Pancreas (tissue), 10 donors: ENCODE data around the gene STX11. TPM values are rescaled to one million over a fixed set of nuclear protein-coding genes. Genes with fewer than 3 reads are reported as not detected.

Source experiments
- ATAC-seq, 4 donors: fragments of 200-7000 bp; cut with Tn5 transposase; one replicate each; pipeline versions ENCODE4 v1.8.0 to v1.9.1; 2020; ENCODE audit warnings: mild to moderate bottlenecking in 4 of 4, moderate library complexity in 4 of 4
- DNase-seq, 6 donors: peaks; one replicate each; pipeline ENCODE4 v3.0.0-alpha.2; 2020
- FAIRE-seq: peaks from 2 replicates; lab custom pipeline; 2012; peaks lifted over from hg19 to GRCh38; lab: Jason Lieb, UNC
- H3K27ac ChIP-seq, 4 donors: fragments of 200-600 bp; sonication (generic); 1 replicate in 3 of 4; 2 replicates in 1 of 4; pipeline versions ENCODE4 v1.5.0 to v1.8.0; 2020
- H3K27me3 ChIP-seq, 4 donors: fragments of 200-600 bp; one replicate each; pipeline ENCODE4 v1.8.0; 2021
- H3K36me3 ChIP-seq, 3 donors: fragments of 200-600 bp; sonication (generic) in 1 of 3; one replicate each; pipeline versions ENCODE4 v1.5.0 to v1.8.0; 2020 to 2021
- H3K4me1 ChIP-seq, 3 donors: fragments of 200-600 bp; one replicate each; pipeline ENCODE4 v1.8.0; 2021
- H3K4me3 ChIP-seq, 4 donors: fragments of 200-600 bp; sonication (generic) in 2 of 4; one replicate each; pipeline versions ENCODE4 v1.5.0 to v1.8.0; 2020 to 2021
- H3K9me3 ChIP-seq, 4 donors: fragments of 200-600 bp; one replicate each; pipeline ENCODE4 v1.8.0; 2021
- WGBS, 2 donors: extraction: QIAGEN DNeasy Blood & Tissue Kit; methylation state at CpG; one replicate each; pipeline ENCODE4 v1.1.7; 2013; 5-methylcytosine and 5-hydroxymethylcytosine counted together
- intact Hi-C, 3 donors: fragments of 100-400 bp; cut with DNase I; formaldehyde crosslinking; loops; one replicate each; pipeline versions ENCODE4 v1.11.1 to v1.14.2; 2022
- polyA plus RNA-seq, 2 donors: library from polyadenylated mRNA; stranded (reverse); fragments of 200-250 nt; gene quantifications; one replicate each; pipeline ENCODE4 v1.2.3, GENCODE V29; 2013
- total RNA-seq, 6 donors: library from RNA; stranded (reverse); fragmentation: NEBNext Ultra II Directional in 4 of 6; extraction: Animal tissue kit (Norgen Biotek cat#: 25700) in 4 of 6; gene quantifications; one replicate each; pipeline versions ENCODE4 v1.2.1 to v1.2.4, GENCODE V29; 2021 to 2023
- TF ChIP-seq, protein P1 (sequence below), 4 donors: fragments of 200-600 bp; sonication (generic) in 3 of 4; IDR thresholded peaks; one replicate each; pipeline versions ENCODE4 v1.5.0 to v1.8.0; 2021; ENCODE audit warnings: antibody characterized with exemption in 4 of 4
- donor health status: healthy with polysubstance abuse.
- donor health status: DM: no; HTN: no; CAD: no; lungs with moderate emphysema.
- donor health status: DM: no; HTN: no; CAD: no.
- donor health status: control.
- donor health status: control.
- donor health status: Bipolar disorder and iron deficiency.
- donor health status: DM: yes; HTN: yes; CAD: no.
- donor health status: DM: no; HTN: no; CAD: no.
- donor health status: DM: no; HTN: no; CAD: no.
- donor health status: DM: yes; HTN: yes; CAD: no.

Gene STX11
- total and polyA plus RNA-seq, 8 donors: 0.47 to 2.6 (median 1.1) TPM

- TF ChIP-seq, protein P1, sequence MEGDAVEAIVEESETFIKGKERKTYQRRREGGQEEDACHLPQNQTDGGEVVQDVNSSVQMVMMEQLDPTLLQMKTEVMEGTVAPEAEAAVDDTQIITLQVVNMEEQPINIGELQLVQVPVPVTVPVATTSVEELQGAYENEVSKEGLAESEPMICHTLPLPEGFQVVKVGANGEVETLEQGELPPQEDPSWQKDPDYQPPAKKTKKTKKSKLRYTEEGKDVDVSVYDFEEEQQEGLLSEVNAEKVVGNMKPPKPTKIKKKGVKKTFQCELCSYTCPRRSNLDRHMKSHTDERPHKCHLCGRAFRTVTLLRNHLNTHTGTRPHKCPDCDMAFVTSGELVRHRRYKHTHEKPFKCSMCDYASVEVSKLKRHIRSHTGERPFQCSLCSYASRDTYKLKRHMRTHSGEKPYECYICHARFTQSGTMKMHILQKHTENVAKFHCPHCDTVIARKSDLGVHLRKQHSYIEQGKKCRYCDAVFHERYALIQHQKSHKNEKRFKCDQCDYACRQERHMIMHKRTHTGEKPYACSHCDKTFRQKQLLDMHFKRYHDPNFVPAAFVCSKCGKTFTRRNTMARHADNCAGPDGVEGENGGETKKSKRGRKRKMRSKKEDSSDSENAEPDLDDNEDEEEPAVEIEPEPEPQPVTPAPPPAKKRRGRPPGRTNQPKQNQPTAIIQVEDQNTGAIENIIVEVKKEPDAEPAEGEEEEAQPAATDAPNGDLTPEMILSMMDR (IDR thresholded peaks at IDR 0.05): no peak
- intact Hi-C loops: loop anchor here in 2 of 3 donors (10.0 kb wide), 2 partner anchors 103 to 113 kb away; no protein-coding TSS in a partner anchor
- FAIRE-seq (no peak), DNase-seq (no peak), ATAC-seq (no peak)
- Histone ChIP-seq H3K4me3 (no peak overlapping the region), H3K27ac (no peak overlapping the region), H3K9me3 (no peaks in the 10 kb centered on the region), H3K4me1 (peaks cover 0 to 14% (median 4%) of the 10 kb centered on the region in 3 donors), H3K27me3 (no peaks in the 10 kb centered on the region), H3K36me3 (no peaks in the 10 kb centered on the region)
These were observed 67.5 kb downstream of the STX11 start for GRCh38 chr6:144217797-144218196.

DNA sequence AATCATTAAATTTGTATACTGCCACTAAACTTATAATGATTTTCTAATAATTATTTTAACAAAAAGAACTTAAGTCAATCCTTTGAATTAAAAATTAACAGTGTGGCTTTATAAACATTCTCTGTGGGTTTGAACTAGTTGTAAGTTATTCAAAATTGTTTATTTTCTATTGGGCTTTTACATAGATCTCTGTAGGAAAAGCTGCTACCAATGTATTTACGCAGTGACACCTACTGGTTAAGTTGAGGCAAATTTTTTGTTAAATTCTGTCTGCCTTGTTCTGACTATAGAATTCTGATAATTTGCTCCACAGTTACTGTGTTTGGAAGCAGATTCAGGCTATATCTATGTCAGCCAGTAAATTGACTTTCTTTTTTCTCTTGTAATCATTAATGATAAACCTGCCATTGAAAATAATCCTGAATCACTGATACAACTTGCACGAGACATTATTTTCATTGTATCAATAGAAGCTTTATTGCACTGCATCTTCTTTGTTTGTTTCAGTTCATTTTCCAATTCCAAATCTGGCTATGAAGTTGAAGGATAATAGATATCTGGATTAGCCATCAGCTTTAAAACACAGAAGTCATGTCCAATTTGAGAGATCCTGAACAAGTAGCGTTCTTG is 68.9 kb downstream of the STX11 start:
- no peaks in the 10 kb centered on the region for H3K27me3 ChIP-seq
- no peak overlapping the region for H3K27ac ChIP-seq
- 56 to 58% methylated on average over 3 of the region's 3 CpGs for WGBS, 2 donors
- DNase-seq (no peak), FAIRE-seq (peak; percentile 78), ATAC-seq (no peak)
- TF ChIP-seq, protein P1 (IDR thresholded peaks at IDR 0.05): peak in 3 of 4 donors; percentile 24 to 37 (median 31)
- H3K4me3 ChIP-seq: no peak overlapping the region
- peaks cover 0 to 14% (median 4%) of the 10 kb centered on the region in 3 donors for H3K4me1 ChIP-seq
- intact Hi-C loops: loop anchor here in 2 of 3 donors (10.0 kb wide), 2 partner anchors 104 to 114 kb away; no protein-coding TSS in a partner anchor
- H3K36me3 ChIP-seq: no peaks in the 10 kb centered on the region
- no peaks in the 10 kb centered on the region for H3K9me3 ChIP-seq

DNA sequence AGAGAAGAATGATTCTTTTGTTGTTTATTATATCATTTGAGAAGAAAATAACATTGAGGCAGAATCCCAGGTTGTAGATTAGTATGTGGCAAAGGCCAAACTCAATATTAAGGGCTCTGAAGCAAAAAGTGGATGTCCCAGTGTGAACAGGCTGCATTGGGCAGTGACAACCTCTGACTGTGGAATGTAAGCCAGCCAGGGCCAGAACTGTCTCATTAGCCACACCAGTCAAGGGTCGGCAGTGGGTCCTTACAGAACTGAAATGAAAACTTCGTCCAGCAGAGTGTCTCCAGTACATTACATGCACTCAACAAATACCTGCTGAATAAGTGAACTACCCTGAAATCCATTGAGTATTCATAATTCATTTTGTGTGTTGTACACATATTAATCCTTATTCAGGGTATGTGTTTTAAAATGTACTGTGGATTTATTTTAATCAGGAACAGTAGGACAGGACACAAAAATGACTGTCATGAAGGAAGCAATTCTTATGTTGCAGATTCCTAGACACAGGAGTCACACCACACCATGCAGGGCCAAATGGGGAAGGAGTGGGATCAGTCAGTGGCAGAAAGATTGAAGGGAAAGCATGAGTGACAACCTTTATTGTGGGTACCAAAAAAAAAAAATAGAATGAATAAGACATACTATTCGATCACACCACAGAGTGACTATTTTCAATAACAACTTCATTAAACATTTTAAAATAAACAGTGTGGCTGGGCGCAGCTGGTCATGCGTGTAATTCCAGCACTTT is 69.9 kb downstream of the STX11 start:
- WGBS, 2 donors: 80 to 83% methylated on average over 5 of the region's 5 CpGs
- FAIRE-seq: no peak
- Histone ChIP-seq H3K27ac (no peak overlapping the region), H3K36me3 (no peaks in the 10 kb centered on the region), H3K4me3 (no peak overlapping the region), H3K4me1 (peaks cover 0 to 9% (median 3%) of the 10 kb centered on the region in 3 donors), H3K27me3 (no peaks in the 10 kb centered on the region), H3K9me3 (no peaks in the 10 kb centered on the region)
- intact Hi-C loops: no loop called here
- no peak for ATAC-seq
- TF ChIP-seq, protein P1 (IDR thresholded peaks at IDR 0.05): no peak
- DNase-seq: no peak

GRCh38 chr6:144223686-144224085 is 73.4 kb downstream of the STX11 start:
- intact Hi-C loops: no loop called here
- Histone ChIP-seq H3K9me3 (no peaks in the 10 kb centered on the region), H3K27me3 (no peaks in the 10 kb centered on the region), H3K27ac (no peak overlapping the region), H3K36me3 (no peaks in the 10 kb centered on the region), H3K4me3 (no peak overlapping the region), H3K4me1 (no peaks in the 10 kb centered on the region)
- FAIRE-seq (no peak), ATAC-seq (no peak), DNase-seq (no peak)
- WGBS, 2 donors: 93 to 98% methylated on average over 2 of the region's 2 CpGs
- TF ChIP-seq, protein P1 (IDR thresholded peaks at IDR 0.05): no peak
